ENCODE results near the gene GALNT11. TPM values are rescaled to one million over a fixed set of nuclear protein-coding genes. Genes with fewer than 3 reads are reported as not detected.

GALNT11 gene
- total RNA-seq, 1 experiment from 2014 or later = 24.1 TPM

DNA sequence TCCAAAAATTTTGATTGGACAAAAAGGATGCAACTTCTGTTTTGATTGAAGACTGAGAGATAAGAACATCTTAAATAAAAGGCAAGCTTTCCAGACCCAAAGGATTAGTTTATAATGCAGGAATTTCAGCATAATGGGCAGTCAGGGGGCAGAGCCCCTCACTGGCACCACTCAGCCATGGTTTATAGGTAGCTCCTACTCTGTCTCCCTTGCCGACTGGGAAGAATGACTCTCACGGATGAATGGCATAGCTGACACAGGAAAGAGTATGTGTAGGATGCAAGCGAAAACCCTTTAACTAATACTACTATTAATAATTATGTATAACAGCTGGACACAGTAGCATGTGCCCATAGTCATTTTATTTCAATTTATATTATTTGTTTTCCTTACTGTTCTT is 53.3 kb downstream of the GALNT11 start:
- Histone ChIP-seq H2BK120ac (ENCODE audit: low read depth, low read length, poor library complexity, severe bottlenecking) (no peak overlapping the region), H3K23me2 (ENCODE audit: insufficient read length, low read depth, low read length, poor library complexity, severe bottlenecking) (no peaks in the 10 kb centered on the region), H3K18ac (ENCODE audit: insufficient read length, low read depth, low read length) (no peak overlapping the region), H3K56ac (ENCODE audit: insufficient read length, low read depth, low read length) (no peak overlapping the region), H4K8ac (replicated peaks; ENCODE audit: insufficient read length, low read depth, low read length) (no peak overlapping the region), H3K27me3 (ENCODE audit: insufficient read depth, low read length) (no peaks in the 10 kb centered on the region), H3K27ac (ENCODE audit: insufficient read length, low read depth, low read length) (no peak overlapping the region), H2BK5ac (ENCODE audit: insufficient read length, low read length) (no peak overlapping the region), H4K91ac (ENCODE audit: insufficient read length, low read depth, low read length) (no peak overlapping the region), H4K20me1 (ENCODE audit: control insufficient read depth, insufficient read depth, insufficient read length) (no peaks in the 10 kb centered on the region), H3K9me3 (ENCODE audit: control insufficient read depth, low read depth, low read length) (no peaks in the 10 kb centered on the region), H3K4me2 (ENCODE audit: insufficient read depth, insufficient read length, low read length) (no peak overlapping the region), H3K23ac (ENCODE audit: insufficient read length, low read depth, low read length) (no peak overlapping the region), H3K14ac (ENCODE audit: insufficient read depth, low read length) (no peak overlapping the region), H3K4me1 (ENCODE audit: insufficient read depth, low read length) (no peaks in the 10 kb centered on the region; the same call in 1 of the 2 replicates), H4K5ac (ENCODE audit: insufficient read length, low read depth, low read length) (no peak overlapping the region), H3K4ac (ENCODE audit: low read depth, low read length) (no peak overlapping the region), H2BK12ac (ENCODE audit: insufficient read length, low read depth, low read length) (no peak overlapping the region), H2AFZ (ENCODE audit: low read length) (no peak overlapping the region), H3K79me2 (ENCODE audit: insufficient read depth, low read length) (no peaks in the 10 kb centered on the region), H3K79me1 (ENCODE audit: insufficient read depth, low read depth, low read length, poor library complexity, severe bottlenecking) (no peaks in the 10 kb centered on the region), H3T11ph (ENCODE audit: low read length) (no peak overlapping the region), H3K9ac (ENCODE audit: extremely low read depth, insufficient read length, low read length) (no peak overlapping the region), H2AK5ac (ENCODE audit: insufficient read length, low read length) (no peak overlapping the region), H2BK20ac (ENCODE audit: low read depth, low read length, poor library complexity, severe bottlenecking) (no peak overlapping the region), H2BK15ac (ENCODE audit: low read depth, low read length) (no peak overlapping the region)
- Mint-ChIP-seq H3K27me3 (ENCODE audit: low read depth) (no peaks in the 10 kb centered on the region), H3K27ac (no peak overlapping the region; a peak in 1 of 7 replicates), H3K4me3 (no peak overlapping the region), H3K36me3 (ENCODE audit: insufficient read depth in 1 of 3, low read depth in 3 of 3) (no peaks in the 10 kb centered on the region), H3K4me1 (peaks cover 69 to 72% of the 10 kb centered on the region in 2 experiments), H3K9me3 (no peaks in the 10 kb centered on the region; a peak in 1 of 5 replicates)
- WGBS (ENCODE audit: extremely low coverage, insufficient read length, low lambda C conversion rate) = no CpG with 5 or more reads among the region's 3 CpGs
- DNase-seq = no peak
- TF ChIP-seq, protein P1, sequence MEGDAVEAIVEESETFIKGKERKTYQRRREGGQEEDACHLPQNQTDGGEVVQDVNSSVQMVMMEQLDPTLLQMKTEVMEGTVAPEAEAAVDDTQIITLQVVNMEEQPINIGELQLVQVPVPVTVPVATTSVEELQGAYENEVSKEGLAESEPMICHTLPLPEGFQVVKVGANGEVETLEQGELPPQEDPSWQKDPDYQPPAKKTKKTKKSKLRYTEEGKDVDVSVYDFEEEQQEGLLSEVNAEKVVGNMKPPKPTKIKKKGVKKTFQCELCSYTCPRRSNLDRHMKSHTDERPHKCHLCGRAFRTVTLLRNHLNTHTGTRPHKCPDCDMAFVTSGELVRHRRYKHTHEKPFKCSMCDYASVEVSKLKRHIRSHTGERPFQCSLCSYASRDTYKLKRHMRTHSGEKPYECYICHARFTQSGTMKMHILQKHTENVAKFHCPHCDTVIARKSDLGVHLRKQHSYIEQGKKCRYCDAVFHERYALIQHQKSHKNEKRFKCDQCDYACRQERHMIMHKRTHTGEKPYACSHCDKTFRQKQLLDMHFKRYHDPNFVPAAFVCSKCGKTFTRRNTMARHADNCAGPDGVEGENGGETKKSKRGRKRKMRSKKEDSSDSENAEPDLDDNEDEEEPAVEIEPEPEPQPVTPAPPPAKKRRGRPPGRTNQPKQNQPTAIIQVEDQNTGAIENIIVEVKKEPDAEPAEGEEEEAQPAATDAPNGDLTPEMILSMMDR (conservative IDR thresholded peaks at IDR 0.05) = no peak
